Activated CD8-positive, alpha-beta memory T cell treated with anti-CD3 and anti-CD28 coated beads, Interleukin-2, amount 50 U/mL, for 1 hour (primary cell): ENCODE measurements around the gene CHD5.

Experiments used
- DNase-seq: peaks from one replicate; pipeline ENCODE4 v3.0.0-alpha.2; 2020; ENCODE audit errors: extremely low read depth

Gene CHD5

GRCh38 chr1:6113116-6113515 lies 67.0 kb downstream of the CHD5 start:
- no peak for DNase-seq

DNA sequence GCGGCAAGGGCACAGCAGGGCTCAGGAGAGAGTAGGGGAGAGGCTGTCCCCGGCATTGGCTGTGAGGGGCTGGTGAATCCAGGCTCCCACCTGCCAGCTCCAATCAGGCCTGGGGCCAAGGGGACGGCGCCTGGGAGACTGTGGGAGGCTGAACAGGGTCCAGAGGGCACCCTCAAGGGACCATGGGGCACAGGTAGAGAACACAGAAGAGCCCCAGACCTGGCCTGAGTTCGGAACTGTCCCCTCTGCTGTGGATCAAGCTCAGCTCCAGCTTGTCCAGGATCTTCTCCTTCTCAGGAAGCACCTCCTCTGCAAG lies 67.5 kb downstream of the CHD5 start:
- DNase-seq, result no peak

DNA sequence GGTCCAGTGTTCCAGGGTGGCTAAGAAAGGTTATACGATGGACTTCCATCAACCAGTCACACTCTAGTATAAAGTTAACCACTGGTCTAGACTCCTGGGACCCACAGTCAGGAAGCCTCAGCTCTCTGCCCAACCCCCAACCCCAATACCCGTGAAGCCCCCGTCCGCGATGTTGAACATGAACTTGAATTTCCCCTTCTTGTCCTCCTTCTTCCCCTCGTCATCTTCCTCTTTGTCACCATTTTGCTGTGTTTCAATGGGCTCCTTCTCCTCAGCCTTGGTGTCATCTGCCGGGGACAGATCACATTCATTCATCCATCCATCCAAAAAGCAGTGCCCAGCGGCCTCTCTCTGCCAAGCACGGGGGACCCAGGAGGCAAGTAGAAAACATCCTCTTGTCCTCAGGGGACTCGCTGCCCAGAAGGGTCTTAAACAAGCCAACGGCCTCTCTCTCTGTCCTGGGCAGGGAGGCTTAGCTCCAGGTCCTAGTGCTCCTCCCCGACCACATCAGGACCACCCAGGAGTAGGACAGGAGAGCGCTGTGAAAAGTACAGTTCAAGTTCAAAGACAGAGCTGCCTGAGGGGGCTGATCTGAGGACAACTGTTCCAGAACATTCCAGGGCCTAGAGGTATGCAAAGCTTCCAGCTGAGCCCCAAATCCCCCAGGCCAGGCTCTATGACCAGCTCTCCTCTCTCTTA lies 68.0 kb downstream of the CHD5 start:
- DNase-seq, result no peak

DNA sequence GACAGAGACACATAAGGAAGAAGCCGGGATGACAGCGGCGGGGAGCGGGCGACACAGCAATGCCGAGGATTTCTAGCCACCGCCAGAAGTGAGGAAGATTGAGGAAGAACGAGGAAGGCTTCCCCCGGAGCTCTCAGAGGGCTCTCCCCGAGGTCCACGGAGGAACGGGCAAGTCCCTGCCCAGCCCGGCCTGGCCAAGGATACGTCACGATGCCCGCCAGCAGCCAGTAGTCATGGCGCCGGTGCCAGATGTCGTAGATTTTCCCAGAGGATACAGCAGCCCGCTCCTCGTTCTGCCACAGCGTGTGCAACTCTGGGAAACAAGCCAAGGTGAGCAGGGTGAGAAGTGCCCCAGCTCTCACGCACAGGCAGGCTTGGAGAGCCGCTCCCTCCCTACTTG lies 68.5 kb downstream of the CHD5 start:
- DNase-seq, result no peak

DNA sequence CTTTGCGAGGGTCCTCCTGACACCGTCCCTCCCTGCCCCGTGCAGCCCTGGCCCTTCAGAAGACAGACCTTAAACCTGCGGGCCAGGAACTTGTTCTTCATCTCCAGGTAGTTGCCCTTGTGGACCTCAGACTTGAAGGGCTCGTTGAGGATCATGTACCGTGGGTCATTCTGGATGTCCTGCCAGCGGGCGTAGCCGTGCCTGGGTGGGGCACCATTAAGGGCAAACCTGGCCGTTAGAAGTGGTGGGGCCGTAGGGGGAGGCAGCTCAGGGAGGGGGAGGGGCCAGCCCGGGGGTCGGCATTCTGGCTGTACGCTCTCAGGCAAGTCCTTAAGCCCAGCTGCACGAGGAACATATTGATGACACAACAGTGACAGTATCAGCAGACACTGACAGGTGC lies 69.8 kb downstream of the CHD5 start:
- no peak for DNase-seq

DNA sequence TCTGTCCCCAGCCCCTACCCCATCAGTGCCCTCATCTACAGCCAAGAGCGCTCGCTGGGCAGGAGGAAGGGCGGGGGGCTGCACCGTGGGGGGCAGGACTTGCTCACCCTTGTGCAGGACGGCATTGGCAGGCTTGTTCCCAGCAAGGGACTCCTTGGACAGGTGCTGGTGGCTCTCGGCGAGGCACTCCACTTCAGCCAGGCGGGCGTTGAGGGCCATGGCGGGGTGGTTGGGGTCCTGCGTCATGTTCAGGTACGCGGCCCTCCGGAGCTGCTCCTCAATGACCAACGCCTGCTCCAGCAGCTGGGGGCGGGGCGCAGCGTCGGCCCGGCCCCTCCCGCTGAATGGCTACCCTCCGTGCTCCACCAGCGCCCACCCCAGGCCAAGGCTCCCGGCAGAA lies 70.4 kb downstream of the CHD5 start:
- no peak for DNase-seq

DNA sequence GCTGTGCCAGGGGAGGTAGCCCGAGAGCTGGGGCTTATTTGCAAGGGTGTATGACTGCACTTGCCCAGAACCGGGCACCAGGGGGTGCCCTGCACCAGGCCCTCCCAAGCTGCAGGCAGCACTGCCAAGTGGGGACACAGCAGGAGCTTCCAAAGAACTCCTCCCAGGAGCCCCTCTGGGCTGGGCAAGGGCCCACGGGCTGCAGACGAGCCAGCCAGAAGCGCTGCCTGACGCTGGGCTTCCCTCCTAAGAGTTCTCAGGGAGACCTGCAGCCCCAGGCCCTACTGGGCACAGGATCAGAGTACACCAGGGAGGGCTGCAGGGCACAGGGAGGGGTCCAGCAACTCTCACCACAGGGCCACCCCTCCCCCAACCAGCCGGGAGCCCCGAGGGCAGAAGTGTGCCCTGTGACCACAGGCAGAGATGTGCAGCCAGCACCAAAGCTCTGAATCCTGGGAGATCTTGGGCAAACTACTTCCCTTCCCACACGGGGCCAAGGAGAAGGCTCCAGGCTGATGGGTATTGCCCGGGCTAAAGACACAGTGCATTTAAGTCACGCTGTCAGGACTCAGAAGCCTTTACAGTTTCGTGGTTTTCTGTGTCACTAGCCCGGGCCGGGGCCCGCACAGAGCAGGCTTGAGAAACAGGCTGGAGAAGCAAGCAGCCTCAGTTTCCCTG lies 71.0 kb downstream of the CHD5 start:
- DNase-seq, result no peak

GRCh38 chr1:6108476-6108875 lies 71.6 kb downstream of the CHD5 start:
- DNase-seq, result no peak

DNA sequence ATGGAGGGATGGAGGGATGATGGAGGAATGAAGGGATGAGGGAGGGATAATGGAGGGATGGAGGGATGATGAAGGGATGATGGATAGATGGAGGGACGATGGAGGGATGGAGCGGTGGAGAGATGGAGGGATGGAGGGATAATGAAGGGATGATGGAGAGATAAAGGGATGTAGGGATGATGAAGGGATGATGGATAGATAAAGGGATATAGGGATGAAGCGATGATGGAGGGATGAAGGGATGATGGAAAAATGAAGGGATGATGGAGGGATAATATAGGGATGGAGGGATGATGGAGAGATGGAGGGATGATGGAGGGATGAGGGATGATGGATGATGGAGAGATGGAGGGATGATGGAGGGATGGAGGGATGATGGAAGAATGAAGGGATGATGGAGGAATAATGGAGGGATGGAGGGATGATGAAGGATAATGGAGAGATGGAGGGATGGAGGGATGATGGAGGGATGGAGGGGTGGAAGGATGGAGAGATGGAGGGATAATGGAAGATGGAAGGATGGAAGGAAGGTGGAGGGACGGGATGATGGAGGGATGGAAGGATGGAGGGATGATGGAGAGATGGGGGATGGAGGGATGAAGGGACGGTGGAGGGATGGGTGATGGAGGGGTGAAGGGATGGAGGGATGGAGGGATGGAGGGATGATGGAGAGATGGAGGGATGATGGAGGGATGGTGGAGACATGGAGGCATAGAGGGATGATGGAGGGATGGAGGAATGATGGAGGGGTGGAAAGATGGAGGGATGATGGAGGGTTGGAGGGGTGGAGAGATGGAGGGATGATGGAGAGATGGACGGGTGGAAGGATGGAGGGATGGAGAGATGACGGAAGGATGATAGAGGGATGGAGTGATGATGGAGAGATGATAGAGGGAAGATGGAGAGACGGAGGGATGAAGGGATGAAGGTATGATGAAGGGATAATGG lies 72.4 kb downstream of the CHD5 start:
- DNase-seq, result no peak

DNA sequence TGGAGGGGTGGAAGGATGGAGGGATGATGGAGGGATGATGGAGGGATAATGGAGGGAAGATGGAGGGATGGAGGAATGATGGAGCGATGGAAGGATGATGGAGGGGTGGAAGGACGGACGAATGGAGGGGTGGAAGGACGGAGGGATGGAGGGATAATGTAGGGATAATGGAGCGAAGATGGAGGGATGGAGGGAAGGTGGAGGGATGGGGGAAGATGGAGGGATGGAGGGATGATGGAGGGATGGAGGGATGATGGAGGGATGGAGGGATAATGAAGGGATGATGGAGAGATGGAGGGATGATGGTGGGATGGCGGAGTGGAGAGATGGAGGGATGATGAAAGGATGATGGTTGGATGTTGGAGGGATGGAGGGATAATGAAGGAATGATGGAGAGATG lies 73.1 kb downstream of the CHD5 start:
- DNase-seq, result no peak

DNA sequence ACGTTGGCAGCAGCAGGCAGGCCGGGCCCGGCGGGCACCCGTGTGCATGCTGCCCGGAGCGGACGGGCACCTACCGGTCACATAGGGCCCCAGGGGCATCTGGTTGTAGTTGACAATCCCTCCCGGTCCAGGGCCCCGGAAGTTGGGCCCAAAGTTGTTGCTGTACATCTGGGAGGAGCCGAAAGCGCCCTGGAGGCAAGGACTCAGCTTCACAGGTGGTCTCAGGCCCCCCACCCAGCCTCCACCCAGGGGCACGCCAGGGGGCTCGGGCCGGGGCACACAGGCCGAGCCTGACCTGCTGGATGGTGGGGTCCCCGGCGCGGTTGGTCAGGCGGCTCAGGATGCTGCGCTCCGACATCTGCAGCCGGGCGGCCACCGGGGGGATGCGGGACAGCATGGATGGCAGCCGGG lies 73.8 kb downstream of the CHD5 start:
- no peak for DNase-seq

DNA sequence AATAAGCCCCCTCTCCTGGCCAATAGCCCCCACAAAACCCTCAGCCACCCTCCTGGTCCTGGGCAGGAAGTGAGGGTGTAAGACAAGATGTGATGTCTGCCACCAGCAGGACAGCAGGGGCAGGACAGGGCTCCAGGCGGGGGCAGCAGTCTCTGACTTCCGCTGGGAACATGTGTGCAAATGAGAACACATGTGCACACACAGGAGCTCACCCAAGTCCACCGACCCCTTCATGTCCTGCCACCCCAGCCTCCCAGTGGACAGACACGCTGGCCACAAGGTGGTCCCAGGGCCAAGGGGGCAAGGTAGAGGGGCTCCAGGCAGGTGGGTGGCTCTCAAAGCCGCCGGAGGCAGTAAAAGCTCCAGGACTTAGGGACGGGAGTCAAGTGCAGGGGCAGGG lies 74.4 kb downstream of the CHD5 start:
- DNase-seq, result no peak

DNA sequence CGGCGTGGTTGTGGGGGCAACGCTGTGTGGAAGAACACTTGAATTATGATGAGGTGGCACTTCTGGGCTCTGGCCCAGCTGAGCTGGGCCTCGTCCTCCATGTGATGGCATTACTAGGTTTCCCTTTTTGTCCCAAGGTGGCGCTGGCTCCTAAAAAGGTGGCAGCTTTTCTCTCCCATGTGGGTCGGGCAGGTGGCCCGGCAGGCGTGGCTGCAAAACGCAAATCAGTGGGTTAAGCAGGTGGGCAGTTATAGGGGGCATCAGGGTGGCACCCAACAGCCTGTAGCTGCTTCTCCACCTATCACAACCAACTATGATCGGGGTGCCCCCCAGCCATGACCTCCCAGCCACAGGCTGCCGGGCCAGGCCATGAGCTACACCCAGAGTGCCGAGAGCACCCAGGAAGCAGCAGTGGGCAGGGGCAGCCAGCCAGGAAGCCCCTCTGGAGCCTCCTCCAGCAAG lies 74.9 kb downstream of the CHD5 start:
- no peak for DNase-seq

GRCh38 chr1:6104631-6105030 lies 75.5 kb downstream of the CHD5 start:
- no peak for DNase-seq

DNA sequence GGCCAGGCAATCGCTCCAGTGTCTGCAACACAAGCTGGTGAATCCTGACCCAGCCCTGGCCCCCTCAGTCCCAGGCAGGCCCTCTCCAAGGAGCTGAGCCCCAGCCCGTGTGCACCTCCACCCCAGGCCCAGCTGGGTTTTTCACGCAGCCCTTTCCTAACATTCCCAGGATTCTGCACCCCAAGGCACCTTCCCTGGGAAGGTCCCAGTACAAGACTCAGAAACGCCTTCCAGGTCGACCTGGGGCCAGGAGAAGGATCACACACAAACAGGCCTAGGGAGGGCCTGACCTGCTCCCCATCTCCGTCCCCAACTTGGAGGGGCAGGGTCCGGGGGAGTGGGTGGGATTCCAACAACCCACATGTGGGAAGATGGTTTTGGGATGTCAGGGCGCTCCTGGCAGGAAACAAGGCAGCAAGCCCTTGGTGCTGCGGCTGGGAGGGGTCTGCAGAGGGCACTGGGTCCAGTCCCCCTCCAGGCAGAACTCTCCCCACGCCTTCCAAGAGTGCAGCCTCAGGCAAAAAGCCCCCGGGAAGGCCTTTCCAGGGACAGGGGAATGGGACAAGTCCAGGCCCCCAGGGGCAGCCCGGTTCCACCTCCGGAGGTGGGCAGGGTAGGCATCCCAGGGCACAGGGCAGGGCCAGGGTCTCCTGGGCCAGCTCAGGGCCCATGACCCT lies 76.1 kb downstream of the CHD5 start:
- no peak for DNase-seq

- no peak for DNase-seq
Measured at GRCh38 chr1:6103111-6103853, 76.8 kb downstream of the CHD5 start.

- no peak for DNase-seq
Measured at GRCh38 chr1:6102532-6102845, 77.6 kb downstream of the CHD5 start.

DNA sequence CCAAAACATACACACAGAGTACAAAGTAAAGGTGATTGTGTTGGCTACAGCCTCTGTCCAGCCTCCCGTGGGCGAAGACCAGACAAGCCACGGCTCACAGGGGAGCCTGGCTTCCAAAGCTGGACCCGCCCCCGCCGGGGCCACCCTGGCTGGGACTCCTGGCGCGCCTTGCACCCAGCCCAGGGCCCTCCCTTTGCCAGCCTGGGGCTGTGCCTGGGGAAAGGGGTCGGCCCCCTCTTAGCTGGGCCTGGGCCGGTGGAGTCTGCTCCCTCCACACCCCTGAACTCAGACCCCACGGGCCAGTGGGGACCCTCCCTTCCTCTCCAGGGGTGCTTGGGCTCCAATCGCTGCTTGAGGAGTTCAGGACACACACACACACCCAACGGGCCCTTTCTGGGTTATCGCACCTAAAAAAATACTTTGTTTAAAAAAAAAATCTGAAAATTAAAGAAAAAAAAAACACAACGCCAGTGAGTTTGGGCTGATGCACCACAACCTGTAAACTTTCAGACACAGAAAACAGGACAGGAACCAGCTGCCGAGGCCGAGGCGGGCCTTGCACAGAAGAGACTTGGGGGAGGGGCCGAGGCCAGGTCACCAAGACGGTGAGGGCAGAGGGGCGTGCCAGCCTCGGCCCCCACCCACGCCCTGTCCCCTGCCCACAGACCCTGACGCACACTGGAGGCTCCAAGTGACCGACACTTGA lies 78.1 kb downstream of the CHD5 start:
- no peak for DNase-seq

- no peak for DNase-seq
Measured at GRCh38 chr1:6100861-6101783, 79.0 kb downstream of the CHD5 start.
